CD14-positive monocyte (primary cell): Measurements from ENCODE around the gene TSPAN15. TPM values are rescaled to one million over a fixed set of nuclear protein-coding genes. Genes with fewer than 3 reads are reported as not detected.

Experiments used
- DNase-seq, 3 donors: peaks; one replicate each; pipeline ENCODE4 v3.0.0-alpha.2; 2011 to 2022
- H2AFZ ChIP-seq: 2 replicates; pipeline ENCODE4 v1.6.0; 2012; ENCODE audit warnings: mild to moderate bottlenecking, low read depth, low read length, inconsistent platforms; ENCODE audit not compliant: insufficient read depth, poor library complexity, severe bottlenecking
- H3K27ac ChIP-seq, 2 donors: 1 replicate in 1 of 2; 2 replicates in 1 of 2; pipeline ENCODE4 v1.5.1; 2012 to 2013; ENCODE audit warnings: low read length in 2 of 2, control low read depth in 1 of 2, inconsistent platforms in 1 of 2, low read depth in 1 of 2, mild to moderate bottlenecking in 1 of 2
- H3K27me3 ChIP-seq, 2 donors: one replicate each; pipeline versions ENCODE4 v1.6.0 to v1.6.1; 2011 to 2013; ENCODE audit warnings: low read length in 2 of 2; ENCODE audit not compliant: control insufficient read depth in 2 of 2, insufficient read depth in 2 of 2
- H3K36me3 ChIP-seq, 2 donors: replicated peaks in 1 of 2; 1 replicate in 1 of 2; 2 replicates in 1 of 2; pipeline versions ENCODE4 v1.5.1 to v1.6.1; 2012 to 2013; ENCODE audit warnings: low read length in 2 of 2, control low read depth in 1 of 2, inconsistent platforms in 1 of 2, mild to moderate bottlenecking in 1 of 2; ENCODE audit not compliant: insufficient read depth in 2 of 2, control insufficient read depth in 1 of 2
- H3K4me1 ChIP-seq, 2 donors: 1 replicate in 1 of 2; 2 replicates in 1 of 2; pipeline versions ENCODE4 v1.5.1 to v1.6.1; 2012 to 2013; ENCODE audit warnings: low read length in 2 of 2, control low read depth in 1 of 2, inconsistent platforms in 1 of 2, mild to moderate bottlenecking in 1 of 2, moderate library complexity in 1 of 2; ENCODE audit not compliant: insufficient read depth in 2 of 2, control insufficient read depth in 1 of 2
- H3K4me2 ChIP-seq: replicated peaks from 2 replicates; pipeline ENCODE3; 2012; ENCODE audit warnings: low read length, moderate library complexity, mild to moderate bottlenecking; ENCODE audit not compliant: poor library complexity, severe bottlenecking; ENCODE audit errors: extremely low read depth
- H3K4me3 ChIP-seq, 3 experiments: fragments of 200-600 bp in 1 of 3; sonication (generic) in 1 of 3; replicated peaks in 1 of 3; 1 replicate in 2 of 3; 2 replicates in 1 of 3; pipeline ENCODE4 v1.5.1; 2011 to 2013; ENCODE audit warnings: low read length in 3 of 3, mild to moderate bottlenecking in 3 of 3, control low read depth in 2 of 3, low read depth in 2 of 3, inconsistent platforms in 1 of 3, moderate library complexity in 1 of 3
- H3K79me2 ChIP-seq: 2 replicates; pipeline ENCODE4 v1.6.0; 2012; ENCODE audit warnings: mild to moderate bottlenecking, control low read depth, inconsistent platforms, low read length, moderate library complexity; ENCODE audit not compliant: insufficient read depth
- H3K9ac ChIP-seq: 2 replicates; pipeline ENCODE4 v1.6.0; 2017; ENCODE audit warnings: low read length, mild to moderate bottlenecking; ENCODE audit not compliant: insufficient read depth, poor library complexity, severe bottlenecking
- H3K9me3 ChIP-seq, 2 donors: replicated peaks in 1 of 2; 1 replicate in 1 of 2; 2 replicates in 1 of 2; pipeline versions ENCODE4 v1.5.1 to v1.6.1; 2012 to 2013; ENCODE audit warnings: low read length in 2 of 2, control low read depth in 1 of 2; ENCODE audit not compliant: control insufficient read depth in 1 of 2, insufficient read depth in 1 of 2
- H4K20me1 ChIP-seq: 2 replicates; pipeline ENCODE4 v1.6.0; 2012; ENCODE audit warnings: mild to moderate bottlenecking, low read length, control low read depth, moderate library complexity; ENCODE audit not compliant: insufficient read depth
- H3K27ac Mint-ChIP-seq, 7 donors: one replicate each; pipeline ENCODE4 v1.8.0; 2020; ENCODE audit warnings: mild to moderate bottlenecking in 7 of 7, mixed read lengths in 7 of 7, moderate library complexity in 6 of 7, inconsistent platforms in 2 of 7
- H3K27me3 Mint-ChIP-seq, 3 donors: one replicate each; pipeline ENCODE4 v1.8.0; 2021 to 2022; ENCODE audit warnings: low read depth in 3 of 3, mild to moderate bottlenecking in 3 of 3, mixed read lengths in 3 of 3, moderate library complexity in 3 of 3, inconsistent platforms in 1 of 3
- H3K36me3 Mint-ChIP-seq, 2 donors: one replicate each; pipeline ENCODE4 v1.8.0; 2020; ENCODE audit warnings: mixed read lengths in 2 of 2, inconsistent platforms in 1 of 2, mild to moderate bottlenecking in 1 of 2
- H3K4me1 Mint-ChIP-seq: one replicate; pipeline ENCODE4 v1.8.0; 2020; ENCODE audit warnings: mild to moderate bottlenecking, mixed read lengths
- H3K4me3 Mint-ChIP-seq, 2 donors: one replicate each; pipeline ENCODE4 v1.8.0; 2020; ENCODE audit warnings: mild to moderate bottlenecking in 2 of 2, mixed read lengths in 2 of 2, moderate library complexity in 1 of 2
- H3K9me3 Mint-ChIP-seq, 7 donors: one replicate each; pipeline ENCODE4 v1.8.0; 2020 to 2022; ENCODE audit warnings: mixed read lengths in 7 of 7, mild to moderate bottlenecking in 6 of 7, moderate library complexity in 6 of 7, inconsistent platforms in 2 of 7
- WGBS: methylation state at CpG from one replicate; pipeline ENCODE4 v1.1.5; 2013; ENCODE audit warnings: missing lambda C conversion rate; ENCODE audit not compliant: insufficient coverage; 5-methylcytosine and 5-hydroxymethylcytosine counted together
- intact Hi-C, 2 donors: fragments of 100-400 bp; cut with micrococcal nuclease; formaldehyde crosslinking; loops; one replicate each; pipeline versions ENCODE4 v1.15.0 to v1.15.1; 2023
- polyA plus RNA-seq, 3 donors: library from polyadenylated mRNA; depleted of rRNA in 1 of 3; unstranded in 2 of 3; stranded (reverse) in 1 of 3; fragments of 300-500 nt in 2 of 3; fragments of >200 nt in 1 of 3; fragmentation: Illumina TruSeq in 2 of 3; gene quantifications; 1 replicate in 2 of 3; 2 replicates in 1 of 3; pipeline ENCODE4 v1.2.3, GENCODE V29; 2012 to 2021
- TF ChIP-seq, protein P1 (sequence below): fragments of 200-600 bp; IDR thresholded peaks from one replicate; pipeline ENCODE4 v1.8.0; 2022; ENCODE audit warnings: antibody characterized with exemption, mild to moderate bottlenecking

Gene TSPAN15
- polyA plus RNA-seq, 3 donors = 0.22 to 0.39 TPM; not detected in 1

DNA sequence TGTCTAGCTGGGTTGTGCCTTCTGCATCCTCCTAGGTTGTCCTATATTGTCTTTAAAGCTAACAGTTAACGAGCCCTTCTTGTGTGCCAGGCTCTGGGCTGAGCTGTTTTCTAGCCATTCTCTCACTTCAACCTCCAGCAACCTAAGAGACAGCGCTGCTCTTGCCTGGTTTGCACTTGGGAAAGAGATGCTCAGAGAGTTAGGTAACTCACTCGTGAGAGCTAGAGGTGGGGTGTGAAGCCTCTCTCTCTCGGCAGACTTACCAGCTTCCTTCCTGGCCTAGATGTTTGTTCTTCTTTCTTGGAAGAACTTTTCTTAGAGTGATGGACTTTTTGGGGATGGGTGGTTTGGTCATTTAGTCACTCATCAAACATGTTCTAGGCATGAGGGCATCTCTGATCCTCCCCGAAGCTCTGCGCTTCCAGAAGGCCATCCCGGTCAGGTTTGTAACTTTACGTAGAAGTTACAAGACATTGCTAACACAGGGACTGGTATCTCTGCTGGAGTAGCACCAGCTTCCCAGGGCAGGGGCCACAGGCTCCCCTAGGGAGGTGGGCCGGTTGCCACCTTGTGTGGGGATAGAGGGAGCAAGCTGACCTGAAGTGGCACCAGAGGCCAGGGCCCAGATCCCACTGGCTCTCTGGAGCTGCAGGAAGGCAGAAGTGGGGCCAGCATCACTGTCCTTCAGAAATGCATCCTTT lies 14.3 kb downstream of the TSPAN15 start:
- H3K27ac Mint-ChIP-seq = no peak overlapping the region
- Histone ChIP-seq H3K27me3 (no peaks in the 10 kb centered on the region), H4K20me1 (no peaks in the 10 kb centered on the region), H3K9ac (no peak overlapping the region), H2AFZ (no peak overlapping the region), H3K4me1 (no peaks in the 10 kb centered on the region), H3K4me3 (no peak overlapping the region), H3K4me2 (no peak overlapping the region), H3K27ac (no peak overlapping the region), H3K9me3 (no peaks in the 10 kb centered on the region), H3K79me2 (no peaks in the 10 kb centered on the region), H3K36me3 (no peaks in the 10 kb centered on the region)
- 78% methylated on average over 6 of the region's 9 CpGs for WGBS
- intact Hi-C loops = no loop called here
- TF ChIP-seq, protein P1, sequence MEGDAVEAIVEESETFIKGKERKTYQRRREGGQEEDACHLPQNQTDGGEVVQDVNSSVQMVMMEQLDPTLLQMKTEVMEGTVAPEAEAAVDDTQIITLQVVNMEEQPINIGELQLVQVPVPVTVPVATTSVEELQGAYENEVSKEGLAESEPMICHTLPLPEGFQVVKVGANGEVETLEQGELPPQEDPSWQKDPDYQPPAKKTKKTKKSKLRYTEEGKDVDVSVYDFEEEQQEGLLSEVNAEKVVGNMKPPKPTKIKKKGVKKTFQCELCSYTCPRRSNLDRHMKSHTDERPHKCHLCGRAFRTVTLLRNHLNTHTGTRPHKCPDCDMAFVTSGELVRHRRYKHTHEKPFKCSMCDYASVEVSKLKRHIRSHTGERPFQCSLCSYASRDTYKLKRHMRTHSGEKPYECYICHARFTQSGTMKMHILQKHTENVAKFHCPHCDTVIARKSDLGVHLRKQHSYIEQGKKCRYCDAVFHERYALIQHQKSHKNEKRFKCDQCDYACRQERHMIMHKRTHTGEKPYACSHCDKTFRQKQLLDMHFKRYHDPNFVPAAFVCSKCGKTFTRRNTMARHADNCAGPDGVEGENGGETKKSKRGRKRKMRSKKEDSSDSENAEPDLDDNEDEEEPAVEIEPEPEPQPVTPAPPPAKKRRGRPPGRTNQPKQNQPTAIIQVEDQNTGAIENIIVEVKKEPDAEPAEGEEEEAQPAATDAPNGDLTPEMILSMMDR = no peak
- no peak for DNase-seq
- no peak overlapping the region for H3K4me3 Mint-ChIP-seq
- H3K27me3 Mint-ChIP-seq = peaks cover 0 to 3% (median 2%) of the 10 kb centered on the region in 3 donors
- no peaks in the 10 kb centered on the region for H3K9me3 Mint-ChIP-seq
- peaks cover 7% of the 10 kb centered on the region for H3K4me1 Mint-ChIP-seq
- H3K36me3 Mint-ChIP-seq = no peaks in the 10 kb centered on the region

DNA sequence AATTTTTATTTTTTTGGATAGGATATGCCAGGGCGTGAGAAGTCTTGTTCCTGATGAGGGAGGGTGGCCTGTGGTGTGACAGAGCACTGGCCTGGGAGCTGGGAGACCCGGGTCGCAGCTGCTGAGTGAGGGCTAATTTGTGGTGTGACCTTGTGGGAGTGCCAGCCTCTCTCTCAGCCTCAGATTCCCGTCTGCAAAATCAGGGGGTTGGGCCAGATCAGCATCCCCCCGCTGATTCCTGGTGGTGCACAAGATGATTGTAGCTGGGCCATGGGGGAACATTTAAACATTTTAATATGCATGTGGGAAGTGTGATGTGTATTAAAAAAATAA lies 14.9 kb downstream of the TSPAN15 start:
- Histone ChIP-seq H3K36me3 (no peaks in the 10 kb centered on the region), H4K20me1 (no peaks in the 10 kb centered on the region), H3K9ac (no peak overlapping the region), H3K4me3 (no peak overlapping the region), H3K4me2 (no peak overlapping the region), H3K79me2 (no peaks in the 10 kb centered on the region), H3K27ac (no peak overlapping the region), H3K9me3 (no peaks in the 10 kb centered on the region), H3K27me3 (no peaks in the 10 kb centered on the region), H3K4me1 (no peaks in the 10 kb centered on the region), H2AFZ (no peak overlapping the region)
- H3K4me1 Mint-ChIP-seq = peaks cover 7% of the 10 kb centered on the region
- no peaks in the 10 kb centered on the region for H3K36me3 Mint-ChIP-seq
- peaks cover 0 to 4% (median 3%) of the 10 kb centered on the region in 3 donors for H3K27me3 Mint-ChIP-seq
- intact Hi-C loops = no loop called here
- H3K27ac Mint-ChIP-seq = peak overlapping the region in 1 of 7 donors; percentile 16
- H3K4me3 Mint-ChIP-seq = no peak overlapping the region
- no peak for DNase-seq
- no peaks in the 10 kb centered on the region for H3K9me3 Mint-ChIP-seq
- TF ChIP-seq, protein P1 = no peak
- WGBS = 52% methylated on average over 3 of the region's 5 CpGs
